NT2/D1 (cell line): ENCODE measurements around the gene ARHGAP42.

Source experiments
- DNase-seq: peaks from one replicate; pipeline ENCODE4 v3.0.0-alpha.2; 2011; ENCODE audit warnings: low read depth, low spot score
- H3K27me3 ChIP-seq: 2 replicates; pipeline ENCODE4 v1.6.0; 2011; ENCODE audit warnings: mild to moderate bottlenecking; ENCODE audit not compliant: insufficient read length, insufficient read depth
- H3K36me3 ChIP-seq: 2 replicates; pipeline ENCODE4 v1.6.1; 2011; ENCODE audit warnings: mild to moderate bottlenecking, low read length, mixed read lengths; ENCODE audit not compliant: insufficient read depth, insufficient read length
- H3K4me1 ChIP-seq: 2 replicates; pipeline ENCODE4 v1.5.1; 2011; ENCODE audit not compliant: insufficient read depth, insufficient read length
- H3K4me3 ChIP-seq: 2 replicates; pipeline ENCODE4 v1.5.1; 2011; ENCODE audit warnings: low read depth; ENCODE audit not compliant: insufficient read length
- H3K9ac ChIP-seq: 2 replicates; pipeline ENCODE4 v1.6.0; 2011; ENCODE audit warnings: low read depth; ENCODE audit not compliant: insufficient read length
- H3K9me3 ChIP-seq: 2 replicates; pipeline ENCODE4 v1.5.1; 2011; ENCODE audit warnings: mild to moderate bottlenecking, low read length; ENCODE audit not compliant: insufficient read depth
- SUZ12 ChIP-seq: IDR thresholded peaks from 2 replicates; pipeline ENCODE4 v1.6.1; 2011; ENCODE audit not compliant: insufficient read length, insufficient read depth; ENCODE audit errors: extremely low read depth
- YY1 ChIP-seq: IDR thresholded peaks from 2 replicates; pipeline ENCODE4 v1.6.1; 2011; ENCODE audit not compliant: insufficient read length, insufficient read depth
- ZNF274 ChIP-seq: IDR thresholded peaks from 2 replicates; pipeline ENCODE4 v1.6.1; 2011; ENCODE audit warnings: mild to moderate bottlenecking, low read depth, low read length

ARHGAP42 gene

DNA sequence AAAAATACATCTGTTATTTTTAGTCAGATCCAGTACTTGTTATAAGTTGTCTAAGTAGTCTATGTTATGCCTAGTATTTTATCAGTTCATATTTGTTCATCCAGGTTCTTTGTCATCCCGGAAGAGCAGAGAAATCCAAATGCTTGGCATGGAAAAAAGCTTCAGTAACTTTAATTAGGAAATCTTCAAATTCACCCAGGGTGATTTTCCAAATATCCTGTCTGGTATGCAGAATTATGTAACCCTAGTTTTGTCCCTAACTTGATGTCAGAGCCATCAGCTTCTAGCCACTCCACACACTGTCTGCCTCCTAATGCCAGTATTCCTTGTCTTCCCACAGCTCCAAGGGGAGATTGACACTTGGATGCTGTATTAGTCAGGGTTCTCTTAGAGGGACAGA lies 216.2 kb downstream of the ARHGAP42 start:
- no peak for DNase-seq
- no peaks in the 10 kb centered on the region for H3K36me3 ChIP-seq
- TF ChIP-seq SUZ12 (no peak), YY1 (no peak), ZNF274 (no peak)

DNA sequence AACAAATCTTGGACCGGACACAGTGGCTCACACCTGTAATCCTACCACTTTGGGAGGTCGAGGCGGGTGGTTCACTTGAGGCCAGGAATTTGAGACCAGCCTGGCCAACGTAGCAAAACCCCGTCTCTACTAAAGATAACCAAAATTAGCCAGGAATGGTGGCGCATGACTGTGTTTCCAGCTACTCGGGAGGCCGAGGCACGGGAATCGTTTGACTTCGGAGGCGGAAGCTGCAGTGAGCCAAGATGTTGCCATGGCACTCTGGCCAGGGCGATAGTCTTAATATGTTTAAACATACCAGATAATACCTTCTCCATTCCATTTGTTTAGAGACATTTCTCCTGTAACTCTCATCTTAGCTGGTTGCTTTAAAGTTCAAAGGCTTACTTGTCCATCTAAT lies 218.6 kb downstream of the ARHGAP42 start:
- Histone ChIP-seq H3K9me3 (no peaks in the 10 kb centered on the region), H3K4me1 (no peaks in the 10 kb centered on the region), H3K36me3 (no peaks in the 10 kb centered on the region), H3K27me3 (no peaks in the 10 kb centered on the region), H3K9ac (no peak overlapping the region), H3K4me3 (no peak overlapping the region)
- DNase-seq: no peak
- TF ChIP-seq YY1 (no peak), SUZ12 (no peak), ZNF274 (no peak)

More for the DNA sequence above, 216.2 kb downstream of the ARHGAP42 start:
- Histone ChIP-seq H3K27me3 (no peaks in the 10 kb centered on the region), H3K9ac (no peak overlapping the region), H3K4me1 (no peaks in the 10 kb centered on the region), H3K9me3 (no peaks in the 10 kb centered on the region), H3K4me3 (no peak overlapping the region)

DNA sequence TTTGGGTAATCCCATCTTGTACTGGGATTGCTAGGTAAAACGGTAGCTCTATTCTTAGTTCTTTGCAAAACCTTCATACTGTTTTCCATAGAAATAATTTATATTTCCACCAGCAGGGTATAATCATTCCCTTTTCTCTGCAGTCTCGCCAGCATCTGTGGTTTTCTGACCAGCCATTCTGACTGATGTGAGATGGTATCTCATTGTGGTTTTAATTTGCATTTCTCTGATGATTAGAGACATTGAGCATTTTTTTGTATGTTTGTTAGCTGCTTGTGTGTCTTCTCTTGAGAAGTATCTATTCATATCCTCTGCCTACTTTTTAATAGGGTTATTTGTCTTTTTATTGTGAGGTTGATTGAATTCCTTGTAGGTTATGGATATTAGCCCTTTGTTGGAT lies 221.7 kb downstream of the ARHGAP42 start:
- no peak for TF ChIP-seq ZNF274
- TF ChIP-seq YY1: no peak
- TF ChIP-seq SUZ12: no peak
- H3K4me1 ChIP-seq: no peaks in the 10 kb centered on the region
- no peaks in the 10 kb centered on the region for H3K36me3 ChIP-seq
- no peak overlapping the region for H3K4me3 ChIP-seq
- H3K27me3 ChIP-seq: no peaks in the 10 kb centered on the region
- no peak overlapping the region for H3K9ac ChIP-seq
- no peaks in the 10 kb centered on the region for H3K9me3 ChIP-seq
- no peak for DNase-seq

DNA sequence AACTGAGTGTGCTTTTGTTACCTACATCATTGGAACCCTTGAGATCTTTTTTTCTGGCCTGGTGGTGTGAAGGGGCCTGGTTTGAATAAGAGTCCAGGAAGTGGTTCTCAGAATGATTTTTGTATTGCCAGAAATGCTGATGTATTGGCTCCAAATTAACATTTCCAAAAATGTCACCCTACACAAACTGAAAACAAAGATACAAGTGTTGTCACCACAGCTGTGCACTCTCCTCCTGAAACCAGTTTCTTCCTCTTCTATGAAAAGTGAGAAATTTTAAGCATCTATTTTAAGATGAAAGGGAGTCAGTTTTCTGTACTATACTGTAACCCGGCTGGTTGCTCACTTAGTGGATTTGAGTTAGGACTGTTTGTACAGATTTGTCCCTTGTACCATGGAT lies 223.7 kb downstream of the ARHGAP42 start:
- TF ChIP-seq ZNF274 (no peak), YY1 (no peak), SUZ12 (no peak)
- Histone ChIP-seq H3K9ac (no peak overlapping the region), H3K27me3 (no peaks in the 10 kb centered on the region), H3K4me1 (no peaks in the 10 kb centered on the region), H3K4me3 (no peak overlapping the region), H3K9me3 (no peaks in the 10 kb centered on the region), H3K36me3 (no peaks in the 10 kb centered on the region)
- no peak for DNase-seq

DNA sequence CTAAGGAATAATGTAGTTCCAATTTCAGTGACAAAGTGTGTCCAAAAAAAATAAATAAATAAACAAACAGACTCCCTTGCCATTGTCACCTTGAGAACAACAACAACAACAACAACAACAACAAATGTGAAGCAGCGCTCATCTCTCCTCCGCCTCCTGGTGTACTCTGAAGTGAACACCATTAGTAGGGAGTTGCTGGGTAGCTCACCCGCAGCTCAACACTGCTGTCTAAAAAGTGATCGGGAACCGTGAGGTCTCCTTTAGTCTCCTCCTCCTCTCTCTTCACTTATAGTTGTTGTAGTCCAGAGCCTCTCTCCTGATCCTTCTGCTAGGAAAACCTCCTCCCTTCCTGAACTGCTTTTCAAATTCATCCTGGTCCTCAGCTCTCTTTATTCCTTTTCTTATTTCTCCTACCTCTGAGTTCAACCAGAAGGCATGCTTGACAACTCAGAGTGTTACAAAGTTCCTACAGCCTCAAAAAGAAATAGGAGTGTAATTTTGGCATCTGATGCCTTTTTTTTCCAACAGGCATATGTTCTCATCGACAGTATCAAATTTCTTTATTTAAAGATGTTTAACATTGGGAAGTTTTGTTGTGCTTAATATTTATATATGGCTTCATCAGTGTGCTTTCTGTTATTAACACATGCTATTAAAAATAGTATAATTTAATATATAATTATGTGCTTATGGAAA lies 227.5 kb downstream of the ARHGAP42 start:
- Histone ChIP-seq H3K9me3 (no peaks in the 10 kb centered on the region), H3K9ac (no peak overlapping the region), H3K4me1 (no peaks in the 10 kb centered on the region), H3K27me3 (no peaks in the 10 kb centered on the region), H3K4me3 (no peak overlapping the region), H3K36me3 (no peaks in the 10 kb centered on the region)
- TF ChIP-seq SUZ12 (no peak), ZNF274 (no peak), YY1 (no peak)
- no peak for DNase-seq

DNA sequence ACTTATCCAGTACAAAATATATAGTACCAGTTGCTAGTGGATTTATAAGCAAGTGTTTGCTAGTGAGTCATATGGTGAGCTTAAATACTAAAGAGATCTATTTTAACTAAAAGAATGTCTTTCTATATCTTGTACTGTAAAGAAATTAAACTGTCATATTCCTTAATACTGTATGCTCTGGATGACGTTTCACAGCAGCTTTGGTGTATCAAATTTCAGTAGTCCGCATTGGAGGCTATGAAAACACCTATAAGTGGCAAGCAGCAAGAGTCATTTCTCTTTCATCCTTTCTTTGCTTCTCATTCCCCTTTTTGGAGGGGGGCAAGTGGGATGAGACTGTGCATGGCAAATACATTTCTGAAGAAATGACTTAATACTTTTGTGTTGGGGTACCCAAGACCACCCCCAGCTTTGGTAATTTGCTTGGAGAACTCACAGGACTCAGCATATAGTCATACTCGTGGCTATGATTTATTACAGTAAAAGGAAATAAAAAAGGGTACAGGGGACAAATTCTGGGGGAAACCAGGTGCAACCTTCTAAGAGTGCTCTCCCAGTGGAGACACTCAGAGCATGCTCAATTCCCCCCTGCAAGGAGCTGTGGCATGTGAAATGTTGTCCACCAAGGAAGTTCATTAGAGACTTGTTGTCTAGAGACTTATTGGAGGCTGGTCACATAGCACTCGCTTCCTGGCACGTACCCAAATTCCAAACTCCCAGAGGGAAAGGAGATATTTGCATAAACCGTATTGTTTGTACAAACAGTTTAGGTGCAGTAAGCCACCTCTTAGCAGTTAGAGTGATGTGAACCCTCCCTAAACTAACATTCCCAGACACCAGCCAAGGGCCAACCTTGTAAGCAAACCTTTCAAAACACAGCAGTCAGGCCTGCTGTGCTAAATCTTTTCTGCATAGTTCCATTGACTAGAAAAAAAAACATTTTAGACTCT lies 231.7 kb downstream of the ARHGAP42 start:
- DNase-seq: peak; percentile 9
- no peaks in the 10 kb centered on the region for H3K4me1 ChIP-seq

DNA sequence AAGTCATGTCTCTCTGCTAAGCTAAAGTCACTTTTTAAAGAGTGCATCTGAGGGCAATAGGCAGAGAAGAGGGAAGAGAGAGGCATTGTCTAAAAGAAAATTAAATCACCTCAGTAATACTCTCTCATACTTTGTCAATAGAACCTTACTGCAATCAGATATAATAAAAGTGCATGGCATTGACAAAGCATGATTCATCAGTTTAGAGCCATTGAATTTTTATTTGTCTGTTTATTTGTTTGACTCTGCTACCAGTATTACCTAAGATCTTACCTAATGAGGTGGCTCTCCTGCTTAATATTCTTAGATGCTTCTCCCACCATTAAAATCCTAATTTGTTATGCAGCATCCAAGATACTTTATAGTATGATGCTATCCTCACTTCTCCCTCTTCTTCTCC lies 233.5 kb downstream of the ARHGAP42 start:
- H3K4me1 ChIP-seq: no peaks in the 10 kb centered on the region
- no peak overlapping the region for H3K9ac ChIP-seq
- DNase-seq: no peak
- no peaks in the 10 kb centered on the region for H3K36me3 ChIP-seq
- no peak overlapping the region for H3K4me3 ChIP-seq
- no peaks in the 10 kb centered on the region for H3K9me3 ChIP-seq
- TF ChIP-seq ZNF274 (no peak), SUZ12 (no peak), YY1 (no peak)
- no peaks in the 10 kb centered on the region for H3K27me3 ChIP-seq

More for the DNA sequence above, 231.7 kb downstream of the ARHGAP42 start:
- Histone ChIP-seq H3K4me3 (no peak overlapping the region), H3K9me3 (no peaks in the 10 kb centered on the region), H3K27me3 (no peaks in the 10 kb centered on the region), H3K9ac (no peak overlapping the region), H3K36me3 (no peaks in the 10 kb centered on the region)
- TF ChIP-seq SUZ12 (no peak), ZNF274 (no peak), YY1 (no peak)
